C4-2B (cell line): ENCODE measurements around the gene ADIPOR2.

Experiments used
- CTCF ChIP-seq: fragments of 450-650 bp; conservative IDR thresholded peaks from 2 replicates; pipeline ENCODE4 v1.5.1; 2017; ENCODE audit warnings: mild to moderate bottlenecking
- ZFX ChIP-seq: fragments of 450-650 bp; IDR thresholded peaks from 2 replicates; pipeline ENCODE4 v1.6.1; 2017

GRCh38 chr12:1819571-1819970 is 128.7 kb downstream of the ADIPOR2 start:
- TF ChIP-seq CTCF (no peak), ZFX (no peak)
